Ovary (tissue), 3 donors: ENCODE data around the gene ALDH3A1.

Experiments
- CTCF ChIP-seq, 3 donors: fragments of 450-650 bp in 2 of 3; fragments of 200-600 bp in 1 of 3; IDR thresholded peaks; one replicate each; pipeline versions ENCODE4 v1.5.1 to v1.8.0; 2016 to 2022; ENCODE audit warnings: antibody characterized with exemption in 3 of 3, mild to moderate bottlenecking in 1 of 3
- EP300 ChIP-seq: sonication (generic); formaldehyde crosslinking; IDR thresholded peaks from one replicate; pipeline ENCODE4 v1.6.1; 2017; ENCODE audit warnings: antibody characterized with exemption
- POLR2A ChIP-seq: fragments of 450-650 bp; IDR thresholded peaks from one replicate; pipeline ENCODE4 v1.6.1; 2017; ENCODE audit warnings: antibody characterized with exemption, mild to moderate bottlenecking, moderate library complexity
- donor health status: DM: no; HTN: no; CAD: no.

- TF ChIP-seq CTCF (IDR thresholded peaks at IDR 0.05) (no peak), POLR2A (no peak), EP300 (no peak)
Measured at GRCh38 chr17:19746517-19746916, 1.6 kb downstream of the ALDH3A1 start.
